T-helper 1 cell (primary cell): ENCODE results near the gene MTFR1L.
"Not testable (repeated sequence)": the region's sequence is repeated elsewhere in the genome, so short reads cannot be mapped to it uniquely, and the experiment has no call there.

Experiments
- DNase-seq, 5 donors: peaks; one replicate each; pipeline ENCODE4 v3.0.0-alpha.2; 2012 to 2020

MTFR1L gene

DNA sequence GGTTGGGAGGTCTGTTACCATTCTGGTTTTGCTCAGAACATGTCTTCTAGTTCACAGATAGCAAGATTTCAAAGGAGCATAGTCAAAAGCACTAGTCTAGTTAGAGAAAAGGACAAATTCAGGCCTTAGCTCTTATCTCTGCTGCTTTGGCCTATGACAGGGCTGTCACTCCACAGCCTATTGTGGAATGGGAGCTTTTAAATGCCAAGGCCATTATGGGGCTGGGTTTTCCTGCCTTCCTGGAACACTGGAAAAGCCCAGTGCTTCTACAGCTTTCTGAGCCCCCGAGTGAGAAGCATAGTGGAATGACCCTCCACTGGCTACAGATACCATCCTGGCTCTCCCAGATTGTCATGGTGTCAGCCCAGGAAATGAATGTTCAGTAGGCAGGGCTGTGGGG, 9.3 kb downstream of the MTFR1L start:
- DNase-seq, result no peak

DNA sequence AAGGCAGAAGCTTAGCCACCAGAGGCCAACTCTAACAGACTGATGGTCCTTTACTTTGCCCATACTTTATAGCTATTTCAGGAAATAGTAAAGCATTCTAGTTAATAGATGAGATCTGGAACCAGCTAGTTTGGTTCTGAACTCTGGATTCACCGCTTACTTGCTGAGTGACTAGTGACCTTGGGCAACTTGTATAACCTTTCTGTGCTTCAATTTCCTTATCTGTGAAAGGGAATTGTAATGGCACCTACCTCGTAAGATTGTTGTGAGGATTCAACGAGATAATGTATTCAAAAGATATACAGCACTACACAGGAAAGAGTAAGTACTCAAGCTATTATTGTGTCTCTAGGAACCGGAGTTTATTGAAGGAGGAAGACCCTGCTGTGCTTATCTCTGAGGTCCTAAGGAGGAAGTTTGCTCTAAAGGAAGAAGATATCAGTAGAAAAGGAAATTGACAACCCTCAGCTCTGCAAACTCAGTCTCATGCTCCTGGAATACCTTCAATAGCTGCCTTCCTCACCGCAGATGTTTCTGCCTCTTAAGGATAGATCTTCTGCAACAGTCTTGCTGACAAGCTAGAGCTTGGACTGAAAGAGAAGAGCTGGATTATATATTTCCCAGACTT, 11.9 kb downstream of the MTFR1L start:
- DNase-seq, result no peak

DNA sequence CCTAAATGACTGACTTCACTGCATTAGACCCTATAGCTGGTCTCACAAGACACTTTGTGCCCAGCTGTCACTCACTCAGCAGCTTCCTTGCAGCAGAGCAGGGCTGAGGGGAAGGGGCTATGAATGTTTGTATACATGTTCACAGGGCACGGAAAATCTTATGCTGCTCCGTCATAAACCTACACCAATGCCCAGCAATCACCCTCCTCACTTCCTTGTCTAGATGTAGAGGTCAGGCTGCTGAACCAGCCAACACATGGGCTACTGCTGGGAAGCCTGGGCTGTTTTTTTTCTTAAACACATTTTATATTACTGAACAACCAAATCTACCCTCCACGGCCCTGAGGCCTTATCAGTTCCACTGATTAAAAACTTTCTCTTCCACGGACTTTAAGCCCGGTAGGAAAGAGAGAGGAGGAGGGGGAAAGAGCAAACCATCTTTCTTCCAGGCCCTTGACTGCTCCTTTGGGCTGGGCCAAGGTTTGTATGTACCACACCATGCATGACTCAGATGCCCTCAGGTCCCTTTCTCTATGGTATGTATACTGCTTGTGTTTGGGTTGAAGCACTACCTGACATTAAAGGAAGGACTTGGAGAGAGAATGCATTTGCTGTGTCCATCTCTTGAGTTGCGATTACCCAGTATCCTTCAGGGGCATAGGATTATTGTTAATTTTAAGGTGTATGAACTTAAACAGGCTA, 12.7 kb downstream of the MTFR1L start:
- no peak for DNase-seq

DNA sequence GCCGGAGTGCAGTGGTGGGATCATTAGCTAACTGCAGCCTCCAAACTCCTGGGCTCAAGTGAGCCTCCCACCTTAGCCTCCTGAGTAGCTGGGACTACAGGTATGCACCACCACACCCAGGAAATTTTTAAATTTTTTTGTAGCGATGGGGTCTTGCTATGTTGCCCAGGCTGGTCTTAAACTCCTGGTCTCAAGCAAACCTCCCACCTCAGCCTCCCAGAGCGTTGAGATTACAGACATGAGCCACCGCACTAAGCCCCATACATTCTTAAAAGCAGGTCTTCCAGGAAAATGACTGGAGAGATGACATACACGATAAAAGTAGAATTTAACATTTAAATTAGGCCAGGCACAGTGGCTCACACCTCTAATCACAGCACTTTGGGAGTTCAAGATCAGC, 13.4 kb downstream of the MTFR1L start:
- DNase-seq, result no peak

DNA sequence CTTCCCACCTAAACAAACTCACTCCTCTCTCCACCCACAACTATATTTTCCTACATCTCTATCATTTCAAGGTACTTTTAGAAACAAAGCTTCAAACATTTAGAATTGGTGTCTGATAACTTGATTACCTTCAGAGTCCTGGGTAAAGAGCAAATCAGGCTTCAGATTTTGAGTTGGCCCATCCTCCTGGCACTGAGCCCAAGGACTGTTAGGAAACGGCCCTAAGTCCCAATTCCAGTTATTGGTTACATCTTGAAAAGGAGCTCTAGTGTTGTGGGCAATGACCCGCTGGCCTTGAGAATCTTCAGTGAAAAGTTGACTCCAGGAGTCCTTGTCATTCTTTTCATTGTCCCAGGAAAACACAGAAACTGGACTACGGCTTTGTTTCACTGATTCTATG, 15.1 kb downstream of the MTFR1L start:
- DNase-seq, result no peak

DNA sequence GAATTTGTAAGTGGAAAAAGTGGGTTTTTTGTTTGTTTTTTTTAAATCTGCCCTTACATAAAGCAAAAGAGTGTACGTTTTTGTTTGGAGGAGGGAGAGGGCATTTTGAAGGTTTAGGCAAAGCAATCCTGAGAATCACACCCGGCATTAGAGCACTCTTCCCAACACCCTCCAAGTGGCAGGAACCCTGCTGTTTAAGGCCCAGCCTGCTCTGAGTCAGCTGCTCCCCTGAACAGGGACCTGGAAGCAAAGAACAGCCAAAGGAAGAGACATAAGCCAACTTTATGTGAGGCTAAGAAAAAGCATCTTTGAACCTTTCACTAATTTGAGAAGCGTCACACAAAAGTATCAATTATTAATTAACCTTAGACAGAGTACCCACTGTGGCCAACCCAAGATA, 16.9 kb downstream of the MTFR1L start:
- DNase-seq, result no peak

DNA sequence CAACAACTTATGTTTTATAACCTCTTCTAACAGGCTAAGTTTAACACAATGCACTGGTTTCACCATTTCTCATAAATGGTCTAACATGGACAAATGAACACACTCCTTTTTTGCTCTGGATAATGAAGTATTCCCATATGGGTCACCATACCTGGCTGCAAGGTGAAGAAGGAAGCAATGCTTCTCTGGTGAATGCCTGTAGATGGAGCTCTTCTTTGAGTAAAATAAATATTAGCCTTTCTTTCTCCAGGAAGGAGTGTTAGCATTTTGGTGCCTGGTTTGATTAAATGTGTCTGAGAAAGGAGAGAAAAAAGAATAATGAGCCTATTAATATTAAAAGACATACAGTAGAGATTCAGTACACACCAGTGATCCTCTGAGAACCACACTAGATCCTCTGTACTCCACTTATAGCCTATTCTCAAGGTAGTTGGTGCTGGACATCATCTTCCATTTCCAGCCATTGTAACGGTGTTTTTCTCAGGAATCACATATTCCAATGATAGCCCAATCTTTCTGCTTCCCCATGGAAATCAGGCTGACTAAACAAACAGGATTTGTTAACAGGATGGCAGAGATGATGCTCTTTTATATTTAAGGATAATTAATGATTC, 17.6 kb downstream of the MTFR1L start:
- no peak for DNase-seq

DNA sequence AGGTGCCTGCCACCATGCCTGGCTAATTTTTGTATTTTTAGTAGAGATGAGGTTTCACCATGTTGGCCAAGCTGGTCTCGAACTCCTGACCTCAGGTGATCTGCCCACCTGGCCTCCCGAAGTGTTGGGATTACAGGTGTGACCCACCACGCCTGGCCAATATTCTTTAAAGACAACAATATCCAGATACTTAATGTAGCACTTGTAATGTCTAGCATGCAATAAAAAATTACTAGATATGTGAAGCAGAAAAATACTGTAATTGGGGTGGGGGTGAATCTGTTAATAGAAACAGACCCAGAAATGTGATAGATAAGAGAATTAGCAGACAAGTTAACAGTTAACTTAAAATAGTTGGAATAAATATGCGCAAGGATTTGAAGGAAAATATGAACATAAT, 20.1 kb downstream of the MTFR1L start:
- not testable (repeated sequence) for DNase-seq

DNA sequence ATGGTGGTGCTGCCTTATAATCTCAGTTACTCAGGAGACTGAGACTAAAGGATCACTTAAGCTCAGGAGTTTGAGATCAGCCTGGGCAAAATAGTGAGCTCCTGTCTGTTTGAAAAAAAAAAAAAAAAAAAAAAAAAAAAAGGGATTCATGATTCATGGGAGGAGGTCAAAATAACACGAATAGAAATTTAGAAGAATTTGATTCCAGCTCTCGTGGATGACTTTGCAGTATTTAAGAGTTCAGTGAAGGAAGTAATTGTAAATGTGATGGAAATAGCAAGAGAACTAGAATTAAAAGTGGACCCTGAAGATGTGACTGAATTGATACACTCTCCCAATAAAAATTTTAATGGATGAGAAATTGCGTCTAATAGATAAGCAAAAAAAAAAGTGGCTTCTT, 23.7 kb downstream of the MTFR1L start:
- DNase-seq, result no peak

DNA sequence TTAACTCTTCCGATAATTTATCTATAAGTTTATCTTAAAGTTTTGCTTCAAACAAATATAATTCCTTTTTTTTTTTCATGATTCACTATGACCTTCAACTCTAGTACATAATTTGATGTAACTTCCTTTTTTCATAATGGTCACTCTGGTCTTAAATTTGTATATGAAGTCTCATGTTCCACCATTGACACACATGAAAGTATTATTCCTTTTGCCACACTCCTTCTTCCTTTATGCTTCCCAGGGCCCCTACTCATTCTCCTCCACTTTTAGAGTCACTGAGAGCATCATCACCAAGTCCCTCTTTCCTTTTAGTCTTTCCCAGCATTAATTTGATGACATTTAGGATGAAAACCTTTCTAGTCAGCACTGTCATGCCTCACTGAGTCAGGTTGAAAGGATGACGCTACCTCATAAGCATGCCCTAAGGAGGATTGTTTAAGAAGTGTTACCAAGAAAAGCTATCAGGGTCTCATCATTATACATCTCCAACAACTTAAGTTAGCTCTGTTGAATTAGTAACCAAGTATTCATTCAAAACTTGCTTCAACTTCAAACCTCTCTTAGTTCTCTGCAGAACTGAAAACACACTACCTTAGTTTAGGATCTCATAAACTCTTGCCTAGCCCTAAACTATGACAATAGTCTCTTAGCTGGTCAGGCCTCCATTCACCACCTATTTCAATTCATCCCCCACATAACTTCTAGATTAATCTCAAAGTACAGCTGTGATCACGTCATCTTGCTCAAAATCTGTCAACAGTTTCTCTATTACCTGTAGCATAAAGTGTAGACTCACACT, 25.0 kb downstream of the MTFR1L start:
- DNase-seq, result no peak

DNA sequence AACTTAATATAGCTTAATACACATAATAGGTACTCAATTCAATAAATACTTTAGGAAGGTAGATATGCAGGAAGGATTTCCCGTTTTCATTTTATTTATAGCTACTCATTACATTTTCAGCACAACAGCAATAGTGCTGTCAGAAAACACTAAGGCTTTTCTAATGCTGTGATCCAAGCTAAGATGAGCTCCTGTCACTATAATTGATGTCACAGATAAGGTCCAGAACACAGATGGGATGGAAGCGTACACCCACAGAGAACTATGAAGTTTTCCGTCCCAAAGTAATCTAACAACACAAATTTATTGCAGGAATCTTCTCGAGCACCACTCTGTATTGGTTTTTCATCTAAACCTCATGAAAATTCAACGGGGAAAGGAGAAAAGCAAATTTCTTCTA, 25.9 kb downstream of the MTFR1L start:
- no peak for DNase-seq

DNA sequence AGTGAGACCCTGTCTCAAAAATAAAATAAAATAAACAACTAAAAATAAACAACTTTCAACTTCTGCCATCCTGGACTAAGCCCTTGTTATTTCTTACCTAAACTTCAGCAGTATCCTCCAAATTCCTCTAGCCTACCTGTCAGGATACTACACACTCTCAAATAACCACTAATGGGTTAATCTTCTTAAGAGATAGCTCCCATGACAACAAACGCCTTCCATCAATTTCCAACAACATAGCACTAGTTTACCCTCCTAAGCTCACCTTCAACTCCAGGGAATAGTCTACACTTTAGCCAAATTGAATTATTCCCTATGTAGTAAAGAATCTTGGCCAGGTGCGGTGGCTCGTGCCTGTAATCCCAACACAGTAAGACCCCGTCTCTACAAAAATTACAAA, 28.2 kb downstream of the MTFR1L start:
- no peak for DNase-seq

DNA sequence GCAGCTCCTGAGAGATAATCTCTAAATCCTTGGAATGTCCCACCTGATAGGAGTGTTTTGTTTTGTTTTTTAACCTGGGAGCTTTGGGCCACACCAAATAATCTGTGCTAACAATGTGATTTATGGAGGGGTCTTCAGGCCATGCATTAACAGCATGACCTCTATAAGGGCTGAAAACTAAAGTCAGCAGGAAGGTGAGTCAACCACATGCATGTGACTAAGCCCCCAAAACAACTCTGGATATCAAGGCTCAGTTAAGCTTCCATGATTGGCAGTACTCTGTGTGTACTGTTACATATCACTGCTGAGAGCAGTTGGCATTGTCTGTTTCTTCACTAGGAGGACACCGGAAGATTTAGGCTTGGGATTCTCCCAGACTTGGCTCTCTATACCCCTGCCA, 28.8 kb downstream of the MTFR1L start:
- DNase-seq, result no peak

DNA sequence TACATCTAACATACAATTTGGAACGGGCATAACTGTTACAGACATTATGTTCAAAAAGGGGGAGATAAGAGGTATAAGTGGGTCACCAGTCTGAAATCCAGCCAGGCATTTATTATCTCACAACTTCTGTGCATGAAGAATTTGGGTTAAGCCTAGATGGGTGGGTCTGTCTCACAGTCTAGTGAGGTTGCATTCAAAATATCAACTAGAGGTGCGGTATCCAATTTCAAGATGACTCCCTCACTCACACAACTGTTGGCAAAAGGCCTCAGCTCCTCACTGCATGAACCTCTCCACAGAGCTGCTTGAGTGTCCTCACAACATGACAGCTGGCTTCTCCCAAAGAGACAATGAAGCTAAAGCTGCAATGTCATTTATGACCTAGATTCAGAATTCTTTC, 34.8 kb downstream of the MTFR1L start:
- no peak for DNase-seq

DNA sequence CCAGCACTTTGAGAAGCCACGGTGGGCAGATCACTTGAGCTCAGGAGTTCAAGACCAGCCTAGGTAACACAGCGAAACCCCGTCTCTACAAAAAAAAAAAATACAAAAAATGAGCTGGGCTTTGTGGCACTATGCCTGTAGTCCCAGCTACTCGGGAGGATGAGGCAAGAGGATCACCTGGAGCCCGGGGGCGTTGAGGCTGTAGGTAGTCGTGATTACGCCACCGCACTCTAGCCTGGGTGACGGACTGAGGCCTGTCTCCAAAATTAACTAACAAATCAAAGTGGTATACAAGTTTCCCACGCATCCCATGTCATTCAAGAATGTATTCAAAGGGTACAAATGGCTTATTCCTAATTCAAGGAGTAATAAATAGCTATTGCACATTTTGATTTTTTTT, 37.1 kb downstream of the MTFR1L start:
- no peak for DNase-seq

DNA sequence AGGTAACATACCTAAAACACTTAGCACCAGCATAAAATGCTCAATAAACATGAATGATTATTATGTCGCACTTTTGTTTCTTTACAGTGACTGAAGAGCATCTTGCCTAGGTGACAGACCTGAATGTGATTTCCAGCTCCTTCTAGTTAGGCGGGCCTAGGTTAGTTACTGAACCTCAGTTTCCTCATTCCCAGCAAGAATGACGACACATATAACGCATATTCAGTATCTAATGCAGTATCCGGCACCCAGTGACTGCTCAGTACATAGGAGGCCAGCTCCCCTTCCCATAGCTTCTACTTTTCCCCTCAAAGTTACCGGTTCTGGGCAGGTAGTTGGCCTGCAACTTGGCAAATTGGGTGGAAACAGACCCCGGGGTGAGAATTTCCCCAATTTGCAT, 38.7 kb downstream of the MTFR1L start:
- no peak for DNase-seq

DNA sequence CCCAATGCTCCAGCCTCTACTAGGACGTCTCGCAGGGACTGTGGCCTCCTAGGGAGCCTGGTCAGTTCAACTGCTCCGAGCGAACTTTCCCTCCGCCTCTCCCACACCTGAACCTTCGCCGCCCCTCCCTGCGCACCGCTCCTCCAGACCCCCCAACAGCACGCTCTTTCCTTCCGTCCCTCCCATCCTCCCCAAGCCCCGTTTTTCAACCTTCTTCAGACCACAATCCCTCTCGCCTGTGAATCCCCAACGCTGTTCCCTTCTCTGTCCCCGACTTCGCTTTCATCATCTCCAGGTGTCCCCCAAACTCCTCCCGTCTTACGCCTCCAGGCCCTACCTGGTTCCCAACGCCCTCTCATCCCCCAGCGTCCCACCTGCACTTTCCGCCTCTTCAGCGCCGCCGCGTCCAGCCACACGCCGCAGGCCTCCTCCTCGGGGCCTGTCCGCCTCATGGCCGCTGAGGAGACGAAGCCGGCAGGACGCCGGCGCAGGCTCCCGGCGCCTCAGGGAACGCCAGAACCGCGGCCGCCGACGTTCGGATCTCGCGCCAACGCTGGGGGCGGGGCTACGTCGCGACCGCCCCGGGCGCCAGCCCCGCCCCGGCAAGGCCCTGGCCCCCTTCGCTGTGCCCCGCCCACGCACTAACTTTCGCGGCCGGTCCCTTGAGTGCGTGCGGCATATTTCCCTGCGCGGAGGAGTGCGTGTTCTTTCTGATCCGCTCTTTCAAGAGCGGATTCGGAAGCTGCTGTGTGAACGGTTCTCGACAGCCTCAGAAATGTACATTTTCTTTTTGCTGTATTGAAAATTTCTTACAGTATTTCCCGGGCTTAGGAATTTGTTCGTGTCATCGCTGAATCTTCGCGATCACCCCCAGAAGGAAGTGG, 39.4 kb downstream of the MTFR1L start, which contains the start of gene AUNIP:
AUNIP (minus strand) TSS at position 552 of the 884 bp plus-strand sequence; CDS start at position 452, 100 bp downstream.
- peak; percentile 77 to 89 (median 85) for DNase-seq

DNA sequence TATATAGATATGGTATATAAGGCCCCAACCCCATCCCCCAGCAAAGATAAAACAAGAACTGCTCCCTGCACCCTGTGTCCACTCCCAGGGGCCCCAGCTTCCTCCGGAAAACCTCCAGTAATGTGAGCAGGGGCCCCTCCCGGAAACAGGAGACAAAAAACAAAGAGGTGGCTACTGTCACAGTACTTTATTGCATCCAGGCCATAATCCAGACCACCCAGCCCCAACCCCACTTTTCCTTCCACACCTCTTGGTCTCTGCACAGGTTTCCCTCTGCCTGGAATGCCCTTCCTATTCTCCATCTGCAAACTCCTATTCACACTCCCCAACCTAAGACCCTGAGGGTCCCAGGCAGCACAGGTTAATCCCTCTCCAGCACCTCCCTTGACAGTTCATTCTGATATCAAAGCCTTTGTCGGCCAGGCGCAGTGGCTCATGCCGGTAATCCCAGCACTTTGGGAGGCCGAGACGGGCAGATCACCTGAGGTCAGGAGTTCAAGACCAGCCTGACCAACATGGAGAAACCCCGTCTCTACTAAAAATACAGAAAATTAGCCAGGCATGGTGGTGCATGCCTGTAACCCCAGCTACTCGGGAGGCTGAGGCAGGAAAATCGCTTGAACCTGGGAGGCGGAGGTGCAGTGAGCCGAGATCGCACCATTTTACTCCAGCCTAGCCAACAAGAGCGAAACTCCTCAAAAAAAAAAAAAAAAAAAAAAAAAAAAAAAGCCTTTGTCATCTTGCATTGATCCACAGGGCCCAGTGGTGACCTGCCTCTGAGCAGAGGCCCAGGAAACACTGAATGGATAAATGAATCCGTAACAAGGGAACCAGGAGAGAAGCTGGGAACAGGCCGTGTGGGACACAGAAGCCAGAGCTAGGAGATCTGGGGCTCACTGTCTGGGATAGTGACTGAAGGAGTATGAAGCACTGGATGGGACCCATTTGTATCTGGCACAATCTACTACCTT, 41.8 kb downstream of the MTFR1L start:
- DNase-seq, result no peak

DNA sequence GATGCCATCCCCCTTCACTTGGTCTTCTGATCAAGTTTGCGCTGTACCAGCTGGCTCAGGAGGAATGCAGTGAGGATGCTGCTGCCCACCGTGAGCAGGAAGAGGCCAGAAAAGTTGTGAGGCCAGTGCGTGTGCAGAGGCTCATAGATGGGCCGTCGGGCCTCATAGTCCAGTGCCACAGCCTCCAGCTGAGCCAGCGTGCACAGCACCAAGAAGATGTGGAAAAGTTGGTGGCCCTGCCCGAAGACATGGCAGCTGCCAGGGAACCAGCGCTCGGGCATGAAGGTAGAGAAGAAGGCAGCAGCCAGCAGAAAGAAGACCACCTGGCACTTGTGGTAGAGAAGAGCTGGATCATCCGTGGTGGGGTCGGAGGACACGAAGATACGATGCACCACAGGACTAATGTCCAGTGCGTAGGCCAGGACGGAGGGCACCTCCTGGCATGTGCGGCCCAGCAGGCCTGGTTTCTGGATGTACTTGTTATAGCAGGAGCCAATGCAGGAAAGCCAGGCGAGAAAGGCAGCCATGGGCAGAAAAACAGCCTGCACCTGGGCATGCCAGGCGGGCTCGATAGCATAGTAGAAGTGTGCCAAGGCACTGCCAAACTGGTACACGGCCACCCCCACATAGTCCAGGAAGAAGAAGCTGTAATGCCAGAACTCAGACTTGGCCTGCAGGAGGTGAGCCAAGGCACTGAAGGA, 43.2 kb downstream of the MTFR1L start:
- DNase-seq, result no peak

DNA sequence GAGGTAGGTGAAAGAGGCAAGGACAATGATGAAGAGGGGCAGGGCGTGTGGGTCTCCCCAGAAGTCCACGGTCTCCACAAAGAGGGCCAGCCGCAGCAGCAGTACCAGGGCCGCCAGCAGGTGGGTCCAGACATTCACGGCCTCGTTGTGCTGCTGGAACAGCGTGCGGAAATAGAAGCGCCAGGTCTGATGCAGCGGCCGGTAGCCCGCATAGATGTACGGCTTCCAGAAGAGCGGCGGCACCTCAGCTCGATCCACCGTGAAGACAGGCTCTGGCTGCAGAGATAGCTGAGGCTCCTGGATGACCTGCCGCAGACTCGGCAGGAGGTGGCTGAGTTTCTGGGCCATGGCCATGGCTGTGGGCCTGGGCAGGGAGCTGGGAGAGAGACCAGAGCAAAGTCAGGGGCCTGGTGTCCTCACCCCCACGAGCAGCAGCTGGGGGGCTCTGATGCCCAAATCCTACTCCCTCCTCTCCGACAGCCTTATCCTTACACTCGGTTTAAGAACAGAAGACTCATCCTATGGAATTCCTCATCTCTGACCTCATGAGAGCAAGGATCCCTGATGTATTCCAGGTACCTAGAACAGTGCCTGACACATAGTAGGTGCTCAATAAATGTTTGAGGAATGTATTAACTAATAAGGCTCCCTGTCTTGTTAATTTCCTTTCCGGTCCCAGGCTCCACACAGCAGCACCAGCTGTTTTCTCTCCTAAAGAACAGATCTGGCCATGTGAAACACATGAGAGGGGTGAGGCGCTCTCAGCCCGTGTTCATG, 43.9 kb downstream of the MTFR1L start:
- DNase-seq, result no peak
